Measurements from ENCODE around the gene TAF1B.
"Not testable (repeated sequence)": the region's sequence is repeated elsewhere in the genome, so short reads cannot be mapped to it uniquely, and the experiment has no call there.

The TAF1B gene

DNA sequence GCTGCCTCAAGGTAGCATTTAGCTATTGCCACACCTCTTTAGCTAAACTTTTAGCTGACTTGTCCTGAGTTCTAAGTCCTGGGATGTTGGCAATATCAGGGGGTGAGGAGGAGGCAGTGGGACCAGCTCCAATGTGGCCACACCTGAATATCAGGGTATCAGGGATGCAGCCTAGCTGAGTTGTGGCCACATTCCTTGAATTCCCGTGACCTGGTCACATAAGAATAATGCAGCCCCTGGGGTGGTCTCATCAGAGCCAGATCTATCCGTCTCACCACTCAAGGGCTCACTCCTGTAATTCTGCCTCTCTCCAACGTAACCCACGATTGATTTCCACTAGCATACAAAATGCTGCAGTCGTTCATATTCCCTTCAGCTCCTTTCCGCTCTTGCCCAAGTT lies 11.6 kb upstream of the TAF1B start:
- no peaks in the 10 kb centered on the region for H3K4me1 Mint-ChIP-seq
- no peak overlapping the region for H3K4me3 Mint-ChIP-seq

DNA sequence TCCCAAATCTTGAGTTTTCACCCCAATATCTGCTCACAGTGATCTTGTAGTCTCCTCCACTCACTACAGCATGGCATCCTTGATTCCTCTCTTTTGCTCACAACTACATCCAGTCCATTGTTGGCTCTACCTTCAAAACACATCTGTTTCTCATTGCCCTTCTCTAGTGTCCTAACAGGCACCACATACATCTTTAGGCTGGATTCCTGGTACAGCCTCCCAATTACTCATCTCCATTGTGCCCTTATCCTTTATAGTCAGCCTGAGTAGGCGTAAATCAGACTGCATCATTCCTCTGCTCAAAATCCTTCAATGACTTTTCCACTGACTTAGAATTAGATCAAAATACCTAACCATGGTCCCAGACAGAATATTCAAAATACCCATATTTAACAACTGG lies 10.7 kb upstream of the TAF1B start:
- Mint-ChIP-seq H3K36me3 (ENCODE audit: low read depth) (no peaks in the 10 kb centered on the region), H3K4me3 (no peak overlapping the region), H3K27me3 (ENCODE audit: low read depth) (peaks cover 24% of the 10 kb centered on the region), H3K4me1 (no peaks in the 10 kb centered on the region), H3K27ac (no peak overlapping the region), H3K9me3 (no peaks in the 10 kb centered on the region)
- TF ChIP-seq, protein P1, sequence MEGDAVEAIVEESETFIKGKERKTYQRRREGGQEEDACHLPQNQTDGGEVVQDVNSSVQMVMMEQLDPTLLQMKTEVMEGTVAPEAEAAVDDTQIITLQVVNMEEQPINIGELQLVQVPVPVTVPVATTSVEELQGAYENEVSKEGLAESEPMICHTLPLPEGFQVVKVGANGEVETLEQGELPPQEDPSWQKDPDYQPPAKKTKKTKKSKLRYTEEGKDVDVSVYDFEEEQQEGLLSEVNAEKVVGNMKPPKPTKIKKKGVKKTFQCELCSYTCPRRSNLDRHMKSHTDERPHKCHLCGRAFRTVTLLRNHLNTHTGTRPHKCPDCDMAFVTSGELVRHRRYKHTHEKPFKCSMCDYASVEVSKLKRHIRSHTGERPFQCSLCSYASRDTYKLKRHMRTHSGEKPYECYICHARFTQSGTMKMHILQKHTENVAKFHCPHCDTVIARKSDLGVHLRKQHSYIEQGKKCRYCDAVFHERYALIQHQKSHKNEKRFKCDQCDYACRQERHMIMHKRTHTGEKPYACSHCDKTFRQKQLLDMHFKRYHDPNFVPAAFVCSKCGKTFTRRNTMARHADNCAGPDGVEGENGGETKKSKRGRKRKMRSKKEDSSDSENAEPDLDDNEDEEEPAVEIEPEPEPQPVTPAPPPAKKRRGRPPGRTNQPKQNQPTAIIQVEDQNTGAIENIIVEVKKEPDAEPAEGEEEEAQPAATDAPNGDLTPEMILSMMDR (IDR thresholded peaks at IDR 0.05; ENCODE audit: unreplicated experiment in 3 of 3) = no peak

More for the DNA sequence above, 11.6 kb upstream of the TAF1B start:
- Mint-ChIP-seq H3K27me3 (ENCODE audit: low read depth) (peaks cover 23% of the 10 kb centered on the region), H3K36me3 (ENCODE audit: low read depth) (no peaks in the 10 kb centered on the region), H3K9me3 (no peaks in the 10 kb centered on the region), H3K27ac (no peak overlapping the region)
- TF ChIP-seq, protein P1 (IDR thresholded peaks at IDR 0.05; ENCODE audit: unreplicated experiment in 3 of 3) = no peak

DNA sequence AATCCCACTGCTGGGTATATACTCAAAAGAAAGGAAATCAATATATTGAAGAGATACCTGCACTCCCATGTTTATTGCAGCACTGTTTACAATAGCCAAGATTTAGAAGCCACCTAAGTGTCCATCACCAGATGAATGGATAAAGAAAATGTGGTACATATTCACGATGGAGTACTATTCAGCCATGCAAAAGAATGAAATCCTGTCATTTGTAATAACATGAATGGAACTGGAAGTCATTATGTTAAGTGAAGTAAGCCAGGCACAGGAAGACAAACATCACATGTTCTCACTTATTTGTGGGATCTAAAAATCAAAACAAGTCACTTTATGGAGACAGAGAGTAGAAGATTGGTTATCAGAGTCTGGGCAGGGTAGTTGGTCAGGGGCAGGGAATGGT lies 8.2 kb upstream of the TAF1B start:
- not testable (repeated sequence) for H3K4me1 Mint-ChIP-seq; H3K27ac Mint-ChIP-seq; H3K36me3 Mint-ChIP-seq (ENCODE audit: low read depth); H3K4me3 Mint-ChIP-seq; H3K9me3 Mint-ChIP-seq
- H3K27me3 Mint-ChIP-seq (ENCODE audit: low read depth) = peaks cover 15% of the 10 kb centered on the region

DNA sequence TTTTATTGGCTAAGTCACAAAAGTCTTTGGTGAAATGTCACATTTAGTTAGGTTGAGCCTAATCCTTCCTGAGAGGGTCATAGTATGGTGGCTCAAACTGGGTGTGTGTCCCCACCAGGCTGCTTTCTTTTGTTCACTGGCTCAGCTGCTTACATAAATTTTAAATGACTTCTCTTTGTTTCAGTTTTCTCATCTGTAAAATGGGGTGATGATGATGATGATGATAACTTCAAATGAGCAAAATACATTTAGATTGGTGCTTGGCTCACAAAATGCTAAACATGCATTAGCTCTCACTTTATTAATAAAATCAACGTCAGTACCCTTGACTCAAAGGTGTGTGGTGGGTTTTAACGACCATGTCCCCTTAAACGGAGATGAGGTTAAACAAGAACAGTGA lies 7.2 kb upstream of the TAF1B start:
- Mint-ChIP-seq H3K27ac (no peak overlapping the region), H3K36me3 (ENCODE audit: low read depth) (no peaks in the 10 kb centered on the region), H3K27me3 (ENCODE audit: low read depth) (peaks cover 13% of the 10 kb centered on the region), H3K9me3 (no peaks in the 10 kb centered on the region), H3K4me1 (no peaks in the 10 kb centered on the region), H3K4me3 (no peak overlapping the region)
- TF ChIP-seq, protein P1 (IDR thresholded peaks at IDR 0.05; ENCODE audit: unreplicated experiment in 3 of 3) = no peak

DNA sequence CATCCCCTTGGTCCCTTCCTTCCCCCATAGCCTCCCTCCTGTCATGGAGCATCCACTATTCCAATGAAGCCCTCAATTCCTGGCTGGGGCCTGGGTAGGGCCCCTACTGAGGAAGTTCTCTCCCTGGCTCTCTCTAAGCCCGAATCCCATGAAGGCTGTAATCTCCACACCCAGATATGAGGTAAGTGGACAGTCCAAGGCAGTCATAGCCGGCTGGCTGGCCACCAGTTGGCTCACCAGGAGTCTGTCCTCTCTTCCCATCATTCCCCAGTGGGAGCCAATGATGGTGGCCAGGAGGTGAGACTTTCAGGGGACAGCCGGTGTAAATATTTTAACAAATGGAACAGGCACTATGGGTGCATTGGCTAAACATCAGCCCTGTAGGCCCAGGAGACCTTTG lies 6.8 kb upstream of the TAF1B start:
- H3K36me3 Mint-ChIP-seq (ENCODE audit: low read depth) = no peaks in the 10 kb centered on the region
- H3K9me3 Mint-ChIP-seq = no peaks in the 10 kb centered on the region
- H3K27ac Mint-ChIP-seq = no peak overlapping the region
- TF ChIP-seq, protein P1 (IDR thresholded peaks at IDR 0.05; ENCODE audit: unreplicated experiment in 3 of 3) = no peak
- H3K4me1 Mint-ChIP-seq = no peaks in the 10 kb centered on the region
- peaks cover 13% of the 10 kb centered on the region for H3K27me3 Mint-ChIP-seq (ENCODE audit: low read depth)
- H3K4me3 Mint-ChIP-seq = no peak overlapping the region

DNA sequence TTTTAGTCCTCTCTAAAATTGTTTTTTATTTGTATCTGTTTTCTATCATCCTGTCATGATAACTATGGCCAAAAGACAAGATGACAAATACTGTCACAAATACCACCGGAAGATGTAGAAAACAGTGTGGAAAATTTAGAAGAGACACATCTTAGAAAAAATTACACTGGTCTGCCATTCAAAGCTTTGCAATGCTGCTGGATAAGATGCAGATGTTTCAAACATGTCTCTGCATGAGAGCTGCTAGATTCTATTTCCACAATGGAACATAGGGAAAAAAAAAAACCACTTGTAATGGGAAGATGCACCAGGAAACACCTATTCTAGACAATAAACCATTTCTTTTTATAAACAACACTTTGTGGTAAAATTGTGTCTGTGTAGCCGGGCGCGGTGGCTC lies 5.8 kb upstream of the TAF1B start:
- no peak overlapping the region for H3K27ac Mint-ChIP-seq
- H3K4me1 Mint-ChIP-seq = no peaks in the 10 kb centered on the region
- TF ChIP-seq, protein P1 (IDR thresholded peaks at IDR 0.05; ENCODE audit: unreplicated experiment in 3 of 3) = no peak
- H3K36me3 Mint-ChIP-seq (ENCODE audit: low read depth) = no peaks in the 10 kb centered on the region
- H3K9me3 Mint-ChIP-seq = no peaks in the 10 kb centered on the region
- no peak overlapping the region for H3K4me3 Mint-ChIP-seq
- peaks cover 10% of the 10 kb centered on the region for H3K27me3 Mint-ChIP-seq (ENCODE audit: low read depth)

Data from nephron (organoid).